CD8-positive, alpha-beta memory T cell (primary cell): ENCODE measurements around the gene ORAI1. TPM values are rescaled to one million over a fixed set of nuclear protein-coding genes. Genes with fewer than 3 reads are reported as not detected.

Experiments used
- CTCF ChIA-PET: fragments of 350-600 bp; sonication (Branson Sonifier 250); formaldehyde crosslinking; loops from one replicate; lab custom pipeline; 2021; ENCODE audit warnings: antibody characterized with exemption; lab: Charles Lee
- POLR2A ChIA-PET: fragments of 350-600 bp; sonication (Branson Sonifier 250); formaldehyde crosslinking; loops from one replicate; lab custom pipeline; 2021; ENCODE audit warnings: antibody characterized with exemption; lab: Charles Lee
- DNase-seq, 5 donors: peaks; one replicate each; pipeline versions ENCODE4 v3.0.0 to v3.0.0-alpha.2; 2020 to 2022; ENCODE audit warnings: mixed read lengths in 1 of 5
- H3K27ac ChIP-seq: one replicate; pipeline ENCODE4 v1.7.0; 2013; ENCODE audit warnings: low read depth, mild to moderate bottlenecking, low read length, moderate library complexity
- H3K27me3 ChIP-seq: 2 replicates; pipeline ENCODE4 v1.7.0; 2013; ENCODE audit warnings: low read length, mild to moderate bottlenecking; ENCODE audit not compliant: insufficient read depth, poor library complexity, severe bottlenecking
- H3K36me3 ChIP-seq: 2 replicates; pipeline ENCODE4 v1.7.0; 2013; ENCODE audit warnings: mild to moderate bottlenecking, low read length, moderate library complexity; ENCODE audit not compliant: insufficient read depth
- H3K4me1 ChIP-seq: 2 replicates; pipeline ENCODE4 v1.7.0; 2013; ENCODE audit warnings: mild to moderate bottlenecking, low read length, moderate library complexity; ENCODE audit not compliant: insufficient read depth
- H3K4me3 ChIP-seq: 2 replicates; pipeline ENCODE4 v1.7.0; 2013; ENCODE audit warnings: mild to moderate bottlenecking, low read length
- H3K9me3 ChIP-seq: 2 replicates; pipeline ENCODE4 v1.7.0; 2013; ENCODE audit warnings: mild to moderate bottlenecking, low read length
- H3K27ac Mint-ChIP-seq, 8 donors: one replicate each; pipeline ENCODE4 v1.8.0; 2020 to 2021; ENCODE audit warnings: mixed read lengths in 8 of 8, mild to moderate bottlenecking in 6 of 8, inconsistent platforms in 3 of 8, moderate library complexity in 3 of 8
- H3K27me3 Mint-ChIP-seq, 2 donors: one replicate each; pipeline ENCODE4 v1.8.0; 2020 to 2021; ENCODE audit warnings: mixed read lengths in 2 of 2, mild to moderate bottlenecking in 1 of 2, moderate library complexity in 1 of 2
- H3K36me3 Mint-ChIP-seq, 3 donors: one replicate each; pipeline ENCODE4 v1.8.0; 2020 to 2021; ENCODE audit warnings: mixed read lengths in 3 of 3, inconsistent platforms in 1 of 3, mild to moderate bottlenecking in 1 of 3
- H3K4me1 Mint-ChIP-seq, 3 donors: one replicate each; pipeline ENCODE4 v1.8.0; 2020 to 2021; ENCODE audit warnings: mixed read lengths in 3 of 3, inconsistent platforms in 1 of 3, mild to moderate bottlenecking in 1 of 3
- H3K4me3 Mint-ChIP-seq, 7 donors: one replicate each; pipeline ENCODE4 v1.8.0; 2020 to 2021; ENCODE audit warnings: mixed read lengths in 7 of 7, mild to moderate bottlenecking in 6 of 7, moderate library complexity in 4 of 7, inconsistent platforms in 2 of 7
- H3K9me3 Mint-ChIP-seq, 5 donors: one replicate each; pipeline ENCODE4 v1.8.0; 2020 to 2022; ENCODE audit warnings: mixed read lengths in 5 of 5, mild to moderate bottlenecking in 3 of 5, moderate library complexity in 2 of 5, inconsistent platforms in 1 of 5
- polyA plus RNA-seq: library from polyadenylated mRNA; unstranded; fragments of 300-500 nt; fragmentation: Illumina TruSeq; gene quantifications from one replicate; pipeline ENCODE4 v1.2.3, GENCODE V29; 2021
- total RNA-seq, 2 experiments: library from RNA; stranded (reverse); gene quantifications; one replicate each; pipeline ENCODE4 v1.2.3, GENCODE V29; 2021

The ORAI1 gene
- total and polyA plus RNA-seq, 3 experiments from 2014 or later = 61.9 to 237 (median 64.7) TPM

DNA sequence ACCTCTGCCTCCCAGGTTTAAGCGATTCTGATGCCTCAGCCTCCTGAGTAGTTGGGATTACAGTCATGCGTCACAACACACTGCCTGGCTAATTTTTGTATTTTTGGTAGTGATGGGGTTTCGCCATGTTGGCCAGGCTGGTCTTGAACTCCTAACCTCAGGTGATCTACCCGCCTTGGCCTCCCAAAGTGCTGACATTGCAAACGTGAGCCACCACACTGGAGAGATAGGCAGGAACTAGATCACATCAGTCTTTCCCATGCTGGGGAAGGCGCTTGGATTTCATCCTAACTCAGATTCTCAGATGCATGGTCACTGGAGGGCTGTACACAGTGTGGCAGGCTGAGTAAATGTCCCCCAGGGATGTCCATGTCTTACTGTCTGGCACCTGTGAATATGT, 18.0 kb upstream of the ORAI1 start:
- peaks cover 0 to 5% (median 1%) of the 10 kb centered on the region in 3 donors for H3K4me1 Mint-ChIP-seq
- H3K36me3 ChIP-seq = no peaks in the 10 kb centered on the region
- no peak overlapping the region for H3K4me3 Mint-ChIP-seq
- H3K27ac Mint-ChIP-seq = no peak overlapping the region
- H3K27me3 Mint-ChIP-seq = no peaks in the 10 kb centered on the region
- H3K9me3 Mint-ChIP-seq = no peaks in the 10 kb centered on the region
- H3K4me1 ChIP-seq = no peaks in the 10 kb centered on the region
- no peaks in the 10 kb centered on the region for H3K9me3 ChIP-seq
- H3K27ac ChIP-seq = no peak overlapping the region
- POLR2A ChIA-PET = interaction anchor here (0.6 kb wide), 1 partner anchor 18 kb away, joined by 3 read pairs; no protein-coding TSS in a partner anchor
- H3K4me3 ChIP-seq = no peak overlapping the region
- peaks cover 0 to 2% (median 0%) of the 10 kb centered on the region in 3 donors for H3K36me3 Mint-ChIP-seq
- no peaks in the 10 kb centered on the region for H3K27me3 ChIP-seq
- CTCF ChIA-PET = no interaction called here
- DNase-seq = no peak

DNA sequence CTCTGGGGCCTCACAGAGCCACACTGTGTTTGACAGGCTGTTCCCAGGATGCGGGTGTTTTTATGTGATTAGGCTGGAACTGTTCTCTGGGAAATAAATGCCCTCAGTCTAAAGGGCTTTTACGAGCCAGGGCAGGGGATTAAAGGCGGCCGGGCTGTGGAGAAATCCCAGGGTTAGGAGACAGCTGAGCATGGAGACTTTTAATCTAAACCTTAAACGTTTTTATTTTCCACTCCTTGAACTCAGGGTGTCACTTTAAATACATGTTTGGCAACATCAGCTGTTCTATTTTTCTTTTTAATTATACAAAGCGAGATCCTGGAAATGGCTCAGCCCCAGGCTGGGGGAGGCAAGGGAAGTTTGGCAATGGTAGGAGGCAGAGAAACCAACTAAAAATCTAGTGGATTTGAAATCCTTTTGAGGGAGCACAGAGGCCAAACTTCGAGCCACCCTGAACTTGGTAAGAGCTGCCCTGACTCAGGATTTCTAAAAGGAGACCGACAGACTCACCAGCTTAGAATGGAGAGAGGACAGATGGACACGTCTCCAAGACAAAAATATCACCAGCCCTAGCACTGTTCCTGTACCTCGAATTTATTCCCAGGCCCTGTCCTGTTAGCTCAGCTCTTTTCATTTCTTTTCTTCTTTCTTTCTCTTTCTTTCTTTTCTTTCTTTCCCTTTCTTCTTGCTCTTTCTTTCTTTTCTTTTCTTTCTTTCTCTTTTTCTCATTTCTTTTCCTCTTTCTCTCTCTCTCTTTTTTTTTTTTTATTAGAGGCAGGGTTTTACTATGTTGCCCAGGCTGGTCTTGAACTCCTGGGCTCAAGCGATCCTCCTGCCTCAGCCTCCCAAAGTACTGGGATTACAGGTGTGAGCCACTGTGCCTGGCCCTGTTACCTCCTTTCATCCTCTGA, 15.8 kb upstream of the ORAI1 start:
- DNase-seq = no peak
- H3K9me3 Mint-ChIP-seq = no peaks in the 10 kb centered on the region
- H3K4me1 Mint-ChIP-seq = peaks cover 8 to 13% (median 9%) of the 10 kb centered on the region in 3 donors
- no peak overlapping the region for H3K4me3 ChIP-seq
- no peak overlapping the region for H3K4me3 Mint-ChIP-seq
- H3K9me3 ChIP-seq = no peaks in the 10 kb centered on the region
- H3K27ac ChIP-seq = no peak overlapping the region
- H3K4me1 ChIP-seq = no peaks in the 10 kb centered on the region
- no peaks in the 10 kb centered on the region for H3K27me3 Mint-ChIP-seq
- no peaks in the 10 kb centered on the region for H3K27me3 ChIP-seq
- H3K36me3 Mint-ChIP-seq = peaks cover 0 to 3% (median 2%) of the 10 kb centered on the region in 3 donors
- ChIA-PET CTCF (interaction anchor here (0.9 to 2.2 kb wide), 3 partner anchors 10 to 61 kb away, joined by 3 to 4 read pairs (median 4); no protein-coding TSS in a partner anchor), POLR2A (interaction anchor here (0.7 kb wide), 1 partner anchor 41 kb away, joined by 5 read pairs; no protein-coding TSS in a partner anchor)
- H3K36me3 ChIP-seq = no peaks in the 10 kb centered on the region
- H3K27ac Mint-ChIP-seq = peak overlapping the region in 3 of 8 donors; percentile 23 to 66 (median 57)

- peak in 1 of 5 donors; percentile 12 for DNase-seq
Observed at GRCh38 chr12:121611306-121611705, 15.0 kb upstream of the ORAI1 start.

DNA sequence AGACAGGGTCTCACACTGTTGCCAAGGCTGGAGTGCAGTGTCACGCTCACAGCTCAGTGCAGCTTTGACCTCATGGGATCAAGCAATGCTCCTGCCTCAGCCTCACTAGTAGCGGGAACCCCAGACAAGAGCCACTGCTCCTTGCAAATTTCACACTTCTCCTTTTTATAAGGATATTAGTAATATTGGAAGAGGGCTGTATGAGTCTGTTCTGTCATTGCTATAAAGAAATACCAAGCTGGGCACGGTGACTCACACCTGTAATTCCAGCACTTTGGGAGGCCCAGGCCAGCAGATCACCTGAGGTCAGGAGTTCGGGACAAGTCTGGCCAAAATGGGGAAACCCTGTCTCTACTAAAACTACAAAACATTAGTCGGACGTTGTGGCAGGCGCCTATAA, 12.9 kb upstream of the ORAI1 start:
- no peaks in the 10 kb centered on the region for H3K9me3 ChIP-seq
- peak overlapping the region in 1 of 7 donors; percentile 44 for H3K4me3 Mint-ChIP-seq
- no peaks in the 10 kb centered on the region for H3K27me3 Mint-ChIP-seq
- H3K27ac ChIP-seq = no peak overlapping the region
- H3K4me1 Mint-ChIP-seq = peaks cover 8 to 13% (median 10%) of the 10 kb centered on the region in 3 donors
- no peaks in the 10 kb centered on the region for H3K27me3 ChIP-seq
- no peaks in the 10 kb centered on the region for H3K9me3 Mint-ChIP-seq
- H3K36me3 ChIP-seq = no peaks in the 10 kb centered on the region
- CTCF ChIA-PET = interaction anchor here (0.7 to 1.7 kb wide), 4 partner anchors 19 to 61 kb away, joined by 3 to 6 read pairs (median 3); no protein-coding TSS in a partner anchor
- no peak overlapping the region for H3K4me3 ChIP-seq
- H3K27ac Mint-ChIP-seq = no peak overlapping the region
- no peaks in the 10 kb centered on the region for H3K4me1 ChIP-seq
- POLR2A ChIA-PET = no interaction called here
- DNase-seq = no peak
- peaks cover 0 to 3% (median 2%) of the 10 kb centered on the region in 3 donors for H3K36me3 Mint-ChIP-seq

More at GRCh38 chr12:121611306-121611705, 15.0 kb upstream of the ORAI1 start:
- no peak overlapping the region for H3K4me3 ChIP-seq
- Mint-ChIP-seq H3K36me3 (peaks cover 0 to 3% (median 2%) of the 10 kb centered on the region in 3 donors), H3K27ac (peak overlapping the region in 2 of 8 donors; percentile 23 to 70), H3K4me1 (peaks cover 8 to 13% (median 10%) of the 10 kb centered on the region in 3 donors), H3K27me3 (no peaks in the 10 kb centered on the region), H3K9me3 (no peaks in the 10 kb centered on the region), H3K4me3 (no peak overlapping the region)
- no peaks in the 10 kb centered on the region for H3K36me3 ChIP-seq
- no peaks in the 10 kb centered on the region for H3K9me3 ChIP-seq
- POLR2A ChIA-PET = interaction anchor here (0.5 kb wide), 1 partner anchor 101 kb away, joined by 4 read pairs; no protein-coding TSS in a partner anchor
- no peaks in the 10 kb centered on the region for H3K4me1 ChIP-seq
- H3K27ac ChIP-seq = no peak overlapping the region
- H3K27me3 ChIP-seq = no peaks in the 10 kb centered on the region
- CTCF ChIA-PET = interaction anchor here (2.2 kb wide), 1 partner anchor 60 kb away, joined by 4 read pairs; no protein-coding TSS in a partner anchor

DNA sequence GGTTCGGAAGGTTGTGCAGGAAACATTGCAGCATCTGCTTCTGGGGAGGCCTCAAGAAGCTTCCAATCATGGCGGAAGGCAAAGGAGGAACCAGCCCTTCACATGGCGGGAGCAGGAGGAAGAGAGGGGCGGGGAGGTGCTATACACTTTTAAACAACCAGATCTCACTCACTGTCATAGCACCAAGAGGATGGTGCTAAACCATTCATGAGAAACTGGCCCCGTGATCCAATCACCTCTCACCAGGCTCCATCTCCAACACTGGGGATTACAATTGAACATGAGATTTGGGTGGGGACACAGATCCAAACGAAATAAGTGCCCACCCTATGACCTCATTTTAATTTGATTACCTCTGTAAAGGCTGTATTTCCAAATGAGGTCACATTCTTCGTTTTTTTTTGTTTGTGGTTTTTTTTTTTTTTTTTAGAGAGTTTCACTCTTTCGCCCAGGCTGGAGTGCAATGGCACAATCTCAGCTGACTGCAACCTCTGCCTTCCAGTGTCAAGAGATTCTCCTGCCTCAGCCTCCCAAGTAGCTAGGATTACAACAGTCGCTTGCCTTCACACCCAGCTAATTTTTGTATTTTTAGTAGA, 11.4 kb upstream of the ORAI1 start:
- peak overlapping the region in 7 of 8 donors; percentile 22 to 91 (median 80) for H3K27ac Mint-ChIP-seq

DNA sequence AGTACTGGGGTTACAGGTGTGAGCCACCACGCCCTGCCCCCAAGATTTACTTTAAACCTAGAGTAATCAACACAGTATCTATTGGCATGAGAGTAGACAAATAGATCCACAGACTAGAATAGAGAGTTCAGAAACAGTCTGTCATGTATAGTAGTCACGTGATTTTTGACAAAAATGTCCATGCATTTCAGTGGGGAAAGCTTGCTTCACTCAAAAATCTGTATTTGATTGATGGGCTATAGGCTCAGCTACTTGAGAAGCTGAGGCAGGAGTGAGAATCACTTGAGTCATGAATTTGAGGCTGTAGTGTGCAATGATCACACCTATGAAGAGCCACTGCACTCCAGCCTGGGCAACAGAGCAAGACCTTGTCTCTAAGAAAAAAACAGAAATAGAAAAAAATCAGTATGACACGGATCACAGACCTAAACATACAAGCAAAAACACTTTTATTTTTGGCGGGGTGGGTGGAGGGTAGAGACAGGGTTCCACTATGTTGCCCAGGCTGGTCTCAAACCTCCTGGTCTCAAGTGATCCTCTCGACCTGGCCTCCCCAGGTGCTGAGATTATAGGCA, 7.6 kb upstream of the ORAI1 start:
- no peak overlapping the region for H3K4me3 Mint-ChIP-seq
- DNase-seq = no peak
- no peaks in the 10 kb centered on the region for H3K4me1 ChIP-seq
- H3K36me3 ChIP-seq = no peaks in the 10 kb centered on the region
- CTCF ChIA-PET = interaction anchor here (0.6 to 2.5 kb wide), 3 partner anchors 8 to 62 kb away, joined by 3 to 6 read pairs (median 3); no protein-coding TSS in a partner anchor
- POLR2A ChIA-PET = no interaction called here
- H3K4me3 ChIP-seq = no peak overlapping the region
- no peak overlapping the region for H3K27ac ChIP-seq
- no peaks in the 10 kb centered on the region for H3K27me3 ChIP-seq
- H3K27me3 Mint-ChIP-seq = no peaks in the 10 kb centered on the region
- no peaks in the 10 kb centered on the region for H3K9me3 Mint-ChIP-seq
- H3K4me1 Mint-ChIP-seq = peaks cover 9 to 12% (median 11%) of the 10 kb centered on the region in 3 donors
- H3K36me3 Mint-ChIP-seq = peaks cover 0 to 3% (median 0%) of the 10 kb centered on the region in 3 donors
- no peaks in the 10 kb centered on the region for H3K9me3 ChIP-seq
- H3K27ac Mint-ChIP-seq = no peak overlapping the region

More for the DNA sequence above, 11.4 kb upstream of the ORAI1 start:
- CTCF ChIA-PET = interaction anchor here (0.7 to 1.7 kb wide), 4 partner anchors 36 to 136 kb away, joined by 3 to 6 read pairs (median 4); no protein-coding TSS in a partner anchor
- Histone ChIP-seq H3K27me3 (no peaks in the 10 kb centered on the region), H3K27ac (no peak overlapping the region), H3K4me3 (no peak overlapping the region), H3K9me3 (no peaks in the 10 kb centered on the region), H3K4me1 (no peaks in the 10 kb centered on the region), H3K36me3 (no peaks in the 10 kb centered on the region)
- Mint-ChIP-seq H3K36me3 (peaks cover 0 to 3% (median 0%) of the 10 kb centered on the region in 3 donors), H3K27me3 (no peaks in the 10 kb centered on the region), H3K4me1 (peaks cover 8 to 10% (median 9%) of the 10 kb centered on the region in 3 donors), H3K4me3 (peak overlapping the region in 4 of 7 donors; percentile 28 to 66 (median 36)), H3K9me3 (no peaks in the 10 kb centered on the region)
- DNase-seq = peak in 2 of 5 donors; percentile 8 to 31
- POLR2A ChIA-PET = interaction anchor here (0.6 to 1.1 kb wide), 5 partner anchors 12 to 217 kb away, joined by 3 to 10 read pairs (median 5); no protein-coding TSS in a partner anchor

- H3K4me3 ChIP-seq = no peak overlapping the region
- Mint-ChIP-seq H3K4me1 (peaks cover 9 to 11% (median 9%) of the 10 kb centered on the region in 3 donors), H3K4me3 (no peak overlapping the region), H3K27me3 (no peaks in the 10 kb centered on the region), H3K9me3 (no peaks in the 10 kb centered on the region), H3K36me3 (no peaks in the 10 kb centered on the region), H3K27ac (peak overlapping the region in 1 of 8 donors; percentile 18)
- H3K4me1 ChIP-seq = peaks cover 7% of the 10 kb centered on the region
- no peaks in the 10 kb centered on the region for H3K36me3 ChIP-seq
- ChIA-PET POLR2A (interaction anchor here (0.6 to 1.5 kb wide), 2 partner anchors 41 to 149 kb away, joined by 3 to 23 read pairs; no protein-coding TSS in a partner anchor), CTCF (interaction anchor here (0.6 to 1.5 kb wide), 2 partner anchors 22 to 68 kb away, joined by 3 to 4 read pairs; no protein-coding TSS in a partner anchor)
- H3K9me3 ChIP-seq = no peaks in the 10 kb centered on the region
- no peaks in the 10 kb centered on the region for H3K27me3 ChIP-seq
- DNase-seq = no peak
- no peak overlapping the region for H3K27ac ChIP-seq
Observed at GRCh38 chr12:121620333-121620891, 5.9 kb upstream of the ORAI1 start.
